ENCODE measurements around the gene AFAP1.

The AFAP1 gene

DNA sequence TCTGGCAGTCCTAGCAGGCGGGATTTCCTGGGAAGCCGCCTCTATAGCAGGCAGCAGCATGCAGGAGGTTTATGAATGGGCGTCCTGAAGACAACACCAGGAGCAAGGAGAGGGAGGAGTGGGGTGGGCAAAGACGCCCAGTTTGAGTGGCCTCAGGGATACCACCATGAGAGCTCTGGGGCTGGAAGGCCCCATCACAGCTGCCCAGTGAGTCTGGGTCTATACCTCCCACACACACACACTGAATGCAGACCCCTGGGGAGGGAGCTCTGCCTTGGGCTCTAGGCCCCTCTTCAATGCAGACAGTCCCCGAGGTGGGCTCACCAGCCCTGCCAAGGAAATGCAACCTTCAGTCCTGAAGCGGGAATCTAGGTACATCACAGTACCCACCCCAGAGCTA lies 98.6 kb downstream of the AFAP1 start:
- no peak for DNase-seq (ENCODE audit: low spot score)

DNA sequence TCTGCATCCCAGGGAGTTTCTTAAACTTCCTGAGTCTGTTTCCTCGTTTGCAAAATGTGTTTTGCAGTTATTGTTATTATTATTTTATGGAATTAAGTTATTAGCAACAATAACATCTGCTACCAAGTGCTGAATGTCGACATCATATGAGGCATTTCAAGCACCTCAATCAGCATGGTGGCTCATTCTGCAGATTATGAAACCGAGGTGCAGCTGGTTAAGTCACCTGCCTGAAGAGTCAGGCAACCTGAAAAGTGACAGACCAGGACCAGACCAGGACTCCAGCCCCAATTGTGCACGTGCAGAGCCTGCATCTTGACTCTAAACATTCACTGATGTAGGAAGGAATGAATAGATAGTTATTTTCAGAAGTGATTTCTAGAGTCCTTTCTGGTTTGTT lies 99.8 kb downstream of the AFAP1 start:
- DNase-seq (ENCODE audit: low spot score), result no peak

DNA sequence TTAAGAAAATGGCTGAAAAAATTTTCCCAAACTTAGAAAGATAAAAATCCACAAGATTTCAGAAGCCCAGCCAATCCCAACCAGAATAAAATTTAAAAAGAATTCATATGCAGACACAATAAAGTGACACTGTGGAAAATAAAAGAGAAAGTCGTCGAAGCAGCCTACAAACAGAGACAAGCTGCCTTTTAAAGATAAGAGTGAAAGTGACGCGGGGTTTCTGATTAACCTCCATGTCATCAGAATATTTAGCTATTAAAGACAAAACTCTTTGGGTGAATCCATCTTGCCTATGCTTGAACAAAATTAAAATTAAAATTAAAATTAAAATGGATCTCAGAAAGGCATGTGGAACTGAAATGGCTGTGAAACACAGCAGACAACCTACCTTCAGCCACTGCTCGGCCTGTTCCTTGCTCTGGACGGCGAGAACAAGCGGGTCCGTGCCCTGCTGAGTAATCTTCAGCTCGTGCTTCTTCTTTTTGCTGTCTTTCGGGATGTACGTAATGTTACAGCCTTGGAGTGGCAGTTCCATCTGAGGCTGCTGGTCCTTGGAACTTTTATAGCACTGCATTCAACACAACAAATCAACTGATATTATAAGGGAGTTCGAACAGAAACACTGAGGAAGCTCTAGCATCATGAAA lies 101.4 kb downstream of the AFAP1 start:
- DNase-seq (ENCODE audit: low spot score), result no peak

DNA sequence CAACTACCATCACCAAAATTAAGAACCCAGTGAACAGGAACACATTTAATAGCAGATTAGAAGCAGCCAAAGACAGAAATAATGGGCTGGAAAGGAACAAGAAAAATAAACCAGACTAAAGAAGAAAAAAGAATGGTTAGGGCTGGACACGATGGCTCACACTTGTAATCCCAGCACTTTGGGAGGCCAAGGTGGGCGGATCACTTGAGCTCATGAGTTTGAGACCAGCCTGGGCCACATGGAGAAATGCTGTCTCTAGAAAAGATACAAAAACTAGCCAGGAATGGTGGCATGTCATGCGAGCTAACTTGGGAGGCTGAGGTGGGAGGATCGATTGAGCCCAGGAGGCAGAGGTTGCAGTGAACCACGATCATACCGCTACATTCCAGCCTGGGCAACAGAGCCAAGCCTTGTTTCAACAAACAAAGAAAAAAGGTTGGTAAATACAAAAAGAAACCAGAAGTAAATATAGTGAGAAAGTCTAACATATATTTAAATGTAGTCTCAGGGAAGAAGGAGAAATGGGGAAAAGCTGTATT lies 102.0 kb downstream of the AFAP1 start:
- no peak for DNase-seq (ENCODE audit: low spot score)

DNA sequence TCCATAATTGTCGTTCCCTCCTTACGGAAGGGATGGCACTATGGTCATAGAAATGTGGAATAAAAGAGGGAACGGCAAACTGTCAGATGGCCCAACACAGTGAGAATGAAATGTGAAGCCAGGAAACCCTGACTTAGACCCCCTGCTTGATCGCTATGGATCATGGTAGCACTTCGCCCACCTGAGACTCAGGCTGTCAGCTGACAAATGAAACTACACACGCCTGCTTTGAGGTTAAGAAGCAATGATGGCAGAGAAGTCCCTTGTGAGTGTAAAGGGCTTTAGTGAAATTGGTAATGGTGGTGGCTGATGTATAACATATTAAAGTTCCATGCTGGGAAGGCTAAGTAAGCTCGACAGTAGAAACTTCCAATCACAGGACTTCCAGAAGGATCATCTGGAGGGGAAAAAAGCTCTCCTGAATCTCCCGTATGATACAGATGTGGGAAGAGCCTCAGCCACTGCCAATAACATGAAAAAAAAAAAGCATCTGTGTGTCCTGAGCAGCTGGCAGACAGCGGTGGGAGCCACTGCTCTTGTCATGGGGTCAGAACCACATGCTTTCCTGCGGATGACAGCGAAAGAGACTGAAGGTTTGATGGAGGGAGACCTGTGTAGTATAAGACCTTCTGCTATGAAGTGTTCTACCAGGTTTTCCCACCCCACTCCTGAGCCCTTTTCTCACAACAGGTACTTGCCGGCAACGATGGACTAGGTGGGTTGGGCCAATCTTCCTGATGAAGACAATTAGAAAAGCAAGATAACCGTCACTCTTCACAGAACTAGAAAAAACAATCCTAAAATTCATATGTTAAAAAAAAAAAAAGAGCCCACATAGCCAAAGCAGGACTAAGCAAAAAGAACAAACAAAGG lies 107.6 kb downstream of the AFAP1 start:
- DNase-seq (ENCODE audit: low spot score), result no peak

DNA sequence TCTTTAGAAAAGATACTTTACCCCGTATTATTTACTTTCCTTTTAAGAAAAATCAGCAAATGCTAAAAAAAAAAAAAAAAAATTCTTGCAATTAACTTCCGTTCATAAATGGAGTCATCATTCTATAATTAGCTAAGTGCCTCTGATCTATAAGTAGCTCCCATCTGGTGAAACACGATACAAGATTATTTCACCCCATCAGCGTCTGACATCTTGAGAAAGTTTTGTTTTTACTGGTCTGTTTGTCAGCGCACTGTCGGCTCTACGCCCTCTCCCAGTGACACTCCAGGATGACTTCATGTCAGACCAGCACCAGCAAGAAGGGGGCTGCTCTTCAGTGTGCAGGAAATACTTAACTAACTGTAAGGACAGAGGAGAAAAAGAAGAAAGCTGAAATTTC lies 108.3 kb downstream of the AFAP1 start:
- DNase-seq (ENCODE audit: low spot score), result no peak

DNA sequence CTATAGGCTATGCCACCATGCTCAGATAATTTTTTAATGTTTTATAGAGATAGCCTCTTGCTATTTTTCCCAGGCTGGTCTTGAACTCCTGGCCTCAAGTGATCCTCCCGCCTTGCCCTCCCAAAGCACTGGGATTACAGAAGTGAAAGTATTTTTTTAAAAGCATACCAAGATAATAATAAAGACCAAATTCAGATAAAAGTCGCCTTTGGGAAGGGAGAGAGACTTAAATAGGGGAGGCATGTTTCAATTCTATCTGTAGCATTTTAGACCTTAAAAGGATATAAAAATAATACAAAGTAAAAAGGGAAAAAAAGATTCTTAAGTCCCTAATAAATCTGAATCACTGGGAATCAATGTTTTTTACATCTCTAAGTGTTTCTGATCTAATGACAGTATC lies 108.9 kb downstream of the AFAP1 start:
- no peak for DNase-seq (ENCODE audit: low spot score)

DNA sequence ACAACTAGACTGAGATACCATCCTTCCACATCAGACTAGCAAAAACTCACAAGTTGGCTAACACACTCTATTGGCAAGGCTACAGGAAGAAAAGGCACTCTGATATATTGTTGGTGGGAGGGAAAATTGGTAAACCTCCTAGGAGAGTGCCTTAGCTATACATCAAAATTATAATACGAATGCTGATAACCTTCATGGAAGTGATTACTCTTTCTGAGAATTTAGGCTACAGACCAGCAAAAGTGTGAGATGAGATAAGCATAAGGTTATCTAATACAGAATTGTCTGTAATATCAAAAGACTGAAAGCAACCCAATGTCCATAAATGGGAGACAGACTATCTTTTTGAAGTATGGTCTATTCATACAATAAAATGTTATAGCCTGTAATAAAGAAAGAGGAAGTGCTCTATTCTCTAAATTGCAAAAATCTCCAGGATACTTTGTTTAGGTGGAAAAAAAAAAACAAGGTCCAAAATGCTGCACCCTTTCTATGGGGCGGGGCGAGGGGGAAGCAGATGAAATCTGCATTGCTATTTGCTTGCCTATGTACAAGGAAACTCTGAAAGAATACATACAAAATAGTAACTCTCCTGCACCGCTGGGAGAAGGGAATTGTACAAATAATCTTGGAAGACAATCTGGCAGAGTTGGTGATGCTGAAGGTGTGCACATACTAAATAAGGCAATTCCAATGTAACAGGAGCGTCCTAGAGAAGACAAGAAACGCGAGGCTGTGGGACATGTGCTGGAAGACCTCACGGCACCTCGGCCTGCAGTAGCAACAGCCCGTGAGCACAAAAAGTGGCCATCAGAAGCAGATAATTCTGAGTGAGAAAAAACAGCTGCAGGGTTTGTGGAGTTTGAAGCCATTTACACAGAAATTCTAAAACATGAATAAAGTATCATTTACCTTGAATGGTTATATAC lies 109.7 kb downstream of the AFAP1 start:
- no peak for DNase-seq (ENCODE audit: low spot score)

DNA sequence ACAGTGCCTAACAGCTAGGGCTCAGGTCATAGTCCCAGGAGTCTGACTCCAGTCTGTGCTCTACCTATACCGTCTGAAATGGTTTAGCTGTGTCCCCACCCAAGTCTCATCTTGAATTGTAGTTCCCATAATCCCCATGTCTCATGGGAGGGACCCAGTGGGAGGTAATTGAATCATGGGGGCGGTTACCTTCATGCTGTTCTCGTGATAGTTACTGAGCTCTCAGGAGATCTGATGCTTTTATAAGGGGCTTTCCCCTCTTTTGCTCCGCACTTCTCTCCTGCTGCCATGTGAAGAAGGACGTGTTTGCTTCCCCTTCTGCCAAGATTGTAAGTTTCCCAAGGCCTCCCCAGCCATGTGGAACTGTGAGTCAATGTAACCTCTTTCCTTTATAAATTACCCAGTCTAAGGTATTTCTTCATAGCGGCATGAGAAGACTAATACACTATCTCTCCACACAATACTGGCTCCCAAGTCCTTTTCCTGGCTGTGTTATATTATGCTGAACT lies 110.8 kb downstream of the AFAP1 start:
- no peak for DNase-seq (ENCODE audit: low spot score)

DNA sequence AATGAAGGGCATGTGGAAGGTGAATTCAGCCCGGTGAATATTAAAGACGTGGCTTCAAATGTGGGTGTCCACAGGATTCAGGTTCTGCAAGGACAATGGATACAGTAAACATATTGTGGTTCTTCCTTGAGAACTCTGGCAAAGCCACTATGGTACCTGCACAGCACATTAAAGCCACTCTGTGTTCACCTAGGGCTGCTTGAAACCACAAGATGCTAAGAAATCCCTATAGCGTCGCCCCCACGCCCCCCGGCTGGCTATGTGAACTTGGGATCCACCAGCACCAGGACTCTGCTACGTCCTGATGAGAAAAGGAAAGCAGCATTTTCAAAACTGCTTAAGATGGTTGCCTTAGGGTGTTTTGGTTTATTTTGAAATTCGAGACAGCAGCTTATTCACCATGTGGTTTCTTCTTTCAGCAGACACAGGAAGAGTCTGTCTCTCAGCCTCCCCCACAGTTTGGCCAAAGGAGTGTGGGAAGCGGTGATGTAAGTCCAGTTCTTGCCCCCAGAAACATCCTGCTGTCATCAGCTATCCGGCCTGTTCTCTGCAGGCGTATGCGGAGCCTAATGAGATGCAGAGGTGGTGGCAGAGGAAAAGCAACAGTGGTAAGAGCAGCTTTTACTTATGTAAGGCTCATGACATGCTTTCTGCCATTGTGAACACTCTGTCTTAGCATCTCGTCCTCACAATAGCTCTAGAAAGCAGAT lies 111.5 kb downstream of the AFAP1 start:
- no peak for DNase-seq (ENCODE audit: low spot score)

DNA sequence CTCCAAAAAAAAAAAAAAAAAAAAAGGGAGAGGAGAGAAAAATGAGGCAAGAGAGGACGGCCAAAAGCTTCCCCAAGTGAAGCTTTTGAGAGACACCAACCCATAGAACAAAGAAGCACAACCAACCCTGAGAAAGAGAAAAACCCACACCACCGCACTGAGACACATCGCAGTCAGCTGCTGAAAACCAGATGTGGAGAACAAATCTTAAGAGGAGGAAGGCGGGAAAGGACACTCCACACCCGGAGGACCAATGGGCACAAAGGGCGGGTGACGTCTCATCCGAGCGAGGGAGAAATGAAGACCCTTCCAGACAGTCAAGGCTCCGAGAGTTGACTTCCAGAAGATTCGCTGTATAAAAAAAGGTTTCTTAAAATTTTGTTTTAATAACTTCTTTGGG lies 112.1 kb downstream of the AFAP1 start:
- no peak for DNase-seq (ENCODE audit: low spot score)

DNA sequence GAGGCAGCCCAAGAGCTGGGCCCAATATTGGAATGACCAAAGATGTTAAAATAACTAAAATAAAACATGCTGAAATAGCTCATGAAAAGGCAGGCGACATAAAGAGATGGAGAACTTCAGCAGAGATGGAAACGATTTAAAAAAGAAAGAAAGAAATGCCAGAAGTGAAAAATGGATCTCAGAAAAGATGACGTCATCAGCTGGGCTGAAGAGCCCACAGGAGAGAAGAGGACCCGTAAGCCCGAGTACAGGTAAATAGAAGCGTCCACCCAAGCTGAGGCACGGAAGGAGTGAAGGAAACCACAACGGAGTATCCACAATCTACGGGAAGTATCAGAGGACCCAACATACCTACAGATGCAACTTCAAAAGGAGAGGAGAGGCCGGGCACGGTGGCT lies 112.8 kb downstream of the AFAP1 start:
- DNase-seq (ENCODE audit: low spot score), result no peak

DNA sequence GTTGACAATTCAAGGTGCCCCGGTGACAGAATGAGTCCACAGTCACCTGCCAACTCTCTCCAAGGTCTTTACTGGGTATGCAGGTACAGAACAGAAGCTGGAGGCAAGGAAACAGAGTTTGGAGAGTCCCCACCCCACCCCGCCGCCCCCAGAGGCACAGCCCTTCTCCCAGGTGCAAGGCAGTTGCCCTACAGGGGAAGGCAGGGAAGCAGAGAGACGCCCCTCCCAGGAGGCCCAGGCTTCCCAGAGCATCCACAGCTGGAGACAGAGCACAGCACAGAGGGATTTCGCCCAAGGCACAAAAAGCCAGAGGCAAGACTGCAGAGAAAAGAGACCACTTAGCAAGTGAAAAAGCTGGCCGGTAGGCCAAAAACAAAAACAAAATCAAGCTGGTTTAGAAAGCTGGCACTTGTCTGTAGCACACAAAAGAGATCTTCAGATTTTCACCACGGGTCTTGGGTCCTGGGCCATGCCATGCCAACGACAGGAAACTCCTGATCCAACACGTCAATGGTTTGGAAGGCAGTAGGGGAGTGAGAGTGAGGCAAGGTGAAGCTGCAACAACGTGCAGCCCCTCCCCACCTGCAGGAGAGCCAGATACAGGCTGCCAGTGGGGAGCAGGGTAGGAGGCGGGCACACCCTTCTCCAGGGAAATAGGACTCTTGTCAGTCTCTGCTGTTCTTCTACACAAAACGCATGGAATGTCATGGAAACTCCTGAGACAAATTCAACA lies 113.3 kb downstream of the AFAP1 start:
- no peak for DNase-seq (ENCODE audit: low spot score)

DNA sequence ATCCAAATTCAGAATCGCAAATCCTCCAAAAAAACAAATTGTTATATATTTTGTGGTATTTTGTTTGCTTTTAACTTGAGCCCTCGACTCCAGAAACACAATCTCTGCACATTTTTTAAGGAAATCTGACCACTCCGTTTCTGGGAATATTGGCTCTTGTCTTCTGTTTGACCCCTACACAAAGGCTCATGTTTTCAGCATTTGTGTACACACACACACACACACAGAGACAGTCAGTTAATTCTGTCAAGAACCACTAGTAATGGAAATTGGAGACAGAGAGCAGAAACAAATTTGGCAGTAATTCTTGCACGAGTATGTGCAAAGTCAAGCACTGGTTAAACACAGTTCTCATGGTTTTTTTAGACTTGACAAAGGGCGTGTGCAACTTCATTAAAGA lies 115.4 kb downstream of the AFAP1 start:
- DNase-seq (ENCODE audit: low spot score), result no peak

DNA sequence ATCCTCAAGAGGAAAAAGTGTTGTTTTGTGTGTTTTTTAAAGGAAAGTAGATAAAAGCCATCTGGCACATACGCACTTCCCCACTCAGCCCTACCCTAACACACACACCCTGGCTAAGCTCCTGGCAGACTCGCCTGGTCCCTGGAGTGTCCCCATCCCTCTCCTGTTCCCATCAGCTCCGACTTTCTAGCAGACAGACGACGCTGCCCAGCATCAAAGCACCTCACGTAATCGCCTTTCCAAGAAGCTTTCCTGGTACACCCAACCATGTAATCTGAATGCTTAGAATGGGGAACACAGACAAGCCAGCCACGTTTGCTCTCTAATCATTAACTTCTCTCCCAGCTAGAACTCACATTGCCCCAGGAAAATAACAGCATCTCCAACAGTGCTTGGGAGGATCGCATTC lies 116.2 kb downstream of the AFAP1 start:
- DNase-seq (ENCODE audit: low spot score), result no peak

DNA sequence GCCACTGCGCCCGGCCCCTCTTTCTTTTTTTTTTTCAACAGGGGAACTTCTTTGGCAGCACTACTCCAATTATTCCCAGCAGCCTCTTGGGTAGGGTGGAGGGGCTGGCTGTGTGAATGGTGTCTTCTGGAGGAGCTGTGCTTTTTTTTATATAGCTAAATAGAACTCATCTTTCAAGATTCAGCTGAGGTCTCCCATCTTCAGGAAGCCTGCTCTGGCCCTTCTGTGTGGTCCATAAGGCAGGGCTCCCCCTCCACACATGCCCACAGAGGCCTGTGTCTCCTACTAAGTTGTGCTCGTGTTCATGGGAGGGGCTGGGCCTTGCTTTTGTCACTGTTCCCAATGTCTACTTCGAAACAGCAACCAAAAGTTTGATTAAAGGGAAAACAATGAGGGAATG lies 116.8 kb downstream of the AFAP1 start:
- no peak for DNase-seq (ENCODE audit: low spot score)

DNA sequence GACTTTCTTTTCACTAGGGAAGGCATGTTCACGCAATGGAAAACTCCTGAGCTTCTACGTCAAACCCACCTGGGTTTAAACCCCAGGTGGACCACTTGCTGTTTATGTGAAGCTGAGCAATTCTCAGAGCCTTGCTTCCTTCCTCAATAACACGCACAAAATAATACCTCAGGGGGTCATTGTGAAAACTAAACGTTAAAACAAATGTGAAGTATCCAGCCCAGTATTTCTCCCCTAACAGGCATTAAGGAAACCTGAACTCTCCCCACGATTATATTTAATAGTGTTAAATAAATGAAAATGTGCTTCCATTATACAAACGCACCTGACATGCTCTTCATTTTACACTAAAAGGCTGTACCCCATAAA lies 117.5 kb downstream of the AFAP1 start:
- no peak for DNase-seq (ENCODE audit: low spot score)

DNA sequence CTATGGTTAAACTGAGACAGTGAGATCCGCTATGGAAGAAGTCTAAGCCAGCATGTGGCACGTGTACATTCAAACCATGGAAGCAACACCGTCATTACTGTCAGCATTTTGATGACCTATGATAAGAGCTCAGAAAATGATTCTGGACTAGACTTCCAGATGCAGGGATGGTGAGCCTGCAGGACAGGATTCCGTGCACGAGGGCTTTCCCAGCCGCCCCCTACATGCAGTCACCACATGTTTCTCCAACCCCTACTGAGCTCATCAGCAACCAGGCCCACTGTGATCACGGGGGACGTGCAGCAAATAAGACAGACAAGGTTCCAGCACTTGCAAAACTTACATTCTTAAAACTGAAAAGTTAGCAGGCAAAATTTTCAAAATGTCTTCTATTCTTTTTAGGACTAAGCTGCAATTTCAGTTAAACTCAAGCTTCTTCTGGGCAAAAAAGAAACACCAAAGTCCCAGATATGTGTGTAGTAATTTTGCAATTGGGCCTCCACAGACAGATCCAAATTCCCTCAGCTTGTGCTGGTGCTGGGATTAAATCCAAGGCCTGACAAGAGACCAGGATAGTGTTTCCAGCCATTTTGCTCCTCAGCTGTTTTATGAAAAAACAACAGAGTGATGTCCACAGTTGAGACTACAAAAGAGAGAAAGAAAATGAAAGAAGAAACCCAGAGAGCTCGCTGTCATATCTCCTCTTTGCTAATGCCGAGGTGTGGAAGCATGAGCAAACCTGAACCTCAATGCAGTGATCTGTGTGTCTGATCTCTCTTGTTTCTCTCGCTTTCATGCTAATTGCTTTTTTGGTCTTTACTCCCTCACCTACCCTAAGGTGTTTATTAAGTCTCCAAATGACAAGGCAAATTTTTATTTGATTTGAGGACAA lies 118.2 kb downstream of the AFAP1 start:
- no peak for DNase-seq (ENCODE audit: low spot score)

DNA sequence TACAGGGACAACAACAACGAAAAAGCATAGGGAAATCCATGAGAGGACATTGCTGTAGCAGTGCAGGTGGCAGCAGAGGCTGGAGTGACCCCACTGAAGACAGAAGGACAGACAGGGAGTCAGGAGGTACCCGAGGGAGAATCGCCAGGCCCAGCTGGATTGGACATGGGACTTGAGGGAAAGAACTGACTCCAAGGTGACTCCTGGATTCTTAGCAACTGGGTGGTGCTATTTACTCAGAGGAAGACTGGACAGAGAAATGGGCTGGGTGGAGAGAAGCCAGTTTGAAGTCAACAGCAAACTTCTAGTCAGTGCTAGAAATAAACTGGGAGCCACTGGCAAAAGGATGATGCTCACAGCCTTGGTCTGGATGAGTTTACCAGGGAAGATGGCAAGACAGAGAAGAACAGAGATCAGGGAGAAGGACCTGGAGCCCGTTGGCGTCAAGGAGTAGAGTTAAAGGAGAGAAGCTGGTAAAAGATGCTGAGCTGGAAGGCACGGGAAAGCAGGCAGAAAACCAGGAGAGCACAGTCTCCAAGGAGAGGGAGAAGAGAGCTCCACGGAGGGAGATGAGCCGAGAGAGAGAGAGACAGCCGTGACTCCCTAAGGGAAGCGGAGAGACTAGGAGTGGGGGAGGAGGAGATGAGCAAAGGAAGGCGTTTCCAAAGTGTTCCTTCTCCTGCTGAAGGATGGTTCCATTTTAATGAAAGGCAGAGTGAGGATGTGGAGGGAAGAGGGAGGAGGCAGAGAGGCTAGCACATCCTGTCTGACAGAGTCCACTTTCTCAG lies 119.4 kb downstream of the AFAP1 start:
- DNase-seq (ENCODE audit: low spot score), result no peak

Measured in RKO (cell line).